NCI-H2081 treated with DMSO at 0.1 percent for 48 hours (cell line): ENCODE measurements around the gene OCA2.
"Not testable (repeated sequence)": the region's sequence is repeated elsewhere in the genome, so short reads cannot be mapped to it uniquely, and the experiment has no call there.

Experiments
- DNase-seq: peaks from one replicate; lab custom pipeline; 2025; lab: John Stamatoyannopoulos, UW

The OCA2 gene

DNA sequence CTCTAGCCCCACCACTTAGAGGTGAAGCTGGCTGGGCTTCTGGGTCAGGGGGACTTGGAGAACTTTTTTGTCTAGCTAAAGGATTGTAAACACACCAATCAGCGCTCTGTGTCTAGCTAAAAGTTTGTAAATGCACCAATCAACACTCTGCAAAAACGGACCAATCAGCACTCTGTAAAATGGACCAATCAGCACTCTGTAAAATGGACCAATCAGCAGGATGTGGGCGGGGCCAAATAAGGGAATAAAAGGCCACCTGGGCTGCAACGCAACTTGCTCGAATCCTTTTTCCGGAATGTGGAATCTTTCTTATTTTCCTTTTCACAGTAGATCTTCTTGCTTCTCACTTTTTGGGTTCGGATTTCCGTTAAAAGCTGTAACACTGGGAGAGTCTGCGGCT lies 385.3 kb downstream of the OCA2 start:
- not testable (repeated sequence) for DNase-seq

GRCh38 chr15:27707257-27707656 lies 391.9 kb downstream of the OCA2 start:
- no peak for DNase-seq

GRCh38 chr15:27706300-27706699 lies 392.8 kb downstream of the OCA2 start:
- DNase-seq, result no peak

DNA sequence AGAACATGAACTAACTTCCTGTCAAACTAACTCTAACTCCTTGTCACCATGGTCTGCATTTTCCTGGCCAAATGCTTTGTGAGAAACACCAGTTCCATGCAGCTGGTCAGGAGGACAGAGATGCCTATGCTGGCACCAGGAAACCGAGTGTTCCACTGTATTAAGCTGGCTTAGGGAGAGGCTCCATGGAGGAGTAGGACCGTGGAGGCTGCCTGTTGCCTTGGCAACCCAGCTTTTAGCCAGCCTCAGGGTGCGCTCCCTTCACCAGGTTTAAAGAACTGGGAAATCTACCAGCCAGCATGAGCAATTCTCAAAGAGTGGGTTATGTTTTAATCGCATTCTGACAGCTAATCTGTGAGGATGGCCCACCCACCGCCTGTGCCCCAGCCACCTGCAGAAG lies 394.1 kb downstream of the OCA2 start:
- no peak for DNase-seq
